ENCODE data around the gene DVL3.

The DVL3 gene

GRCh38 chr3:184186902-184187207, 31.7 kb downstream of the DVL3 start:
- Histone ChIP-seq H3K36me3 (ENCODE audit: control insufficient read depth, insufficient read depth, low read length) (no peaks in the 10 kb centered on the region), H3K4me2 (ENCODE audit: low read length) (peak overlapping the region; percentile 93), H3K9me3 (ENCODE audit: control insufficient read depth, low read length) (no peaks in the 10 kb centered on the region), H3K27me3 (ENCODE audit: control insufficient read depth, insufficient read depth, low read length) (no peaks in the 10 kb centered on the region), H2AFZ (no peak overlapping the region), H3K79me2 (peaks cover 14% of the 10 kb centered on the region), H3K27ac (peak overlapping the region; percentile 62), H3K4me1 (peaks cover 15% of the 10 kb centered on the region), H3K9ac (no peak overlapping the region), H3K4me3 (ENCODE audit: low read depth, low read length) (peak overlapping the region; percentile 92)
- TF ChIP-seq CTCF (IDR thresholded peaks at IDR 0.05): no peak

- Histone ChIP-seq H2AFZ (no peak overlapping the region), H3K9ac (no peak overlapping the region), H3K27me3 (ENCODE audit: control insufficient read depth, insufficient read depth, low read length) (no peaks in the 10 kb centered on the region), H3K4me2 (ENCODE audit: low read length) (peak overlapping the region; percentile 9), H3K4me1 (peaks cover 15% of the 10 kb centered on the region), H3K79me2 (peaks cover 14% of the 10 kb centered on the region), H3K27ac (no peak overlapping the region), H3K36me3 (ENCODE audit: control insufficient read depth, insufficient read depth, low read length) (no peaks in the 10 kb centered on the region), H3K9me3 (ENCODE audit: control insufficient read depth, low read length) (no peaks in the 10 kb centered on the region), H3K4me3 (ENCODE audit: low read depth, low read length) (no peak overlapping the region)
- TF ChIP-seq CTCF (IDR thresholded peaks at IDR 0.05): no peak
These were observed 32.9 kb downstream of the DVL3 start for GRCh38 chr3:184188080-184188479.

GRCh38 chr3:184189421-184189820, 34.2 kb downstream of the DVL3 start:
- Histone ChIP-seq H3K4me1 (peaks cover 15% of the 10 kb centered on the region), H3K27ac (no peak overlapping the region), H3K9me3 (ENCODE audit: control insufficient read depth, low read length) (no peaks in the 10 kb centered on the region), H2AFZ (no peak overlapping the region), H3K27me3 (ENCODE audit: control insufficient read depth, insufficient read depth, low read length) (no peaks in the 10 kb centered on the region), H3K4me3 (ENCODE audit: low read depth, low read length) (no peak overlapping the region), H3K4me2 (ENCODE audit: low read length) (no peak overlapping the region), H3K79me2 (peaks cover 14% of the 10 kb centered on the region), H3K36me3 (ENCODE audit: control insufficient read depth, insufficient read depth, low read length) (no peaks in the 10 kb centered on the region), H3K9ac (no peak overlapping the region)
- TF ChIP-seq CTCF (IDR thresholded peaks at IDR 0.05): no peak

- Histone ChIP-seq H3K27ac (no peak overlapping the region), H3K79me2 (no peaks in the 10 kb centered on the region), H3K9me3 (ENCODE audit: control insufficient read depth, low read length) (no peaks in the 10 kb centered on the region), H3K4me1 (peaks cover under 1% of the 10 kb centered on the region), H2AFZ (no peak overlapping the region), H3K4me2 (ENCODE audit: low read length) (no peak overlapping the region), H3K36me3 (ENCODE audit: control insufficient read depth, insufficient read depth, low read length) (no peaks in the 10 kb centered on the region), H3K27me3 (ENCODE audit: control insufficient read depth, insufficient read depth, low read length) (no peaks in the 10 kb centered on the region), H3K4me3 (ENCODE audit: low read depth, low read length) (no peak overlapping the region), H3K9ac (no peak overlapping the region)
- TF ChIP-seq CTCF (IDR thresholded peaks at IDR 0.05): no peak
These were observed 37.7 kb downstream of the DVL3 start for GRCh38 chr3:184192889-184193288.

- Histone ChIP-seq H3K79me2 (no peaks in the 10 kb centered on the region), H3K27me3 (ENCODE audit: control insufficient read depth, insufficient read depth, low read length) (no peaks in the 10 kb centered on the region), H3K9me3 (ENCODE audit: control insufficient read depth, low read length) (no peaks in the 10 kb centered on the region), H3K27ac (no peak overlapping the region), H2AFZ (no peak overlapping the region), H3K9ac (no peak overlapping the region), H3K4me3 (ENCODE audit: low read depth, low read length) (no peak overlapping the region), H3K4me2 (ENCODE audit: low read length) (no peak overlapping the region), H3K4me1 (no peaks in the 10 kb centered on the region), H3K36me3 (ENCODE audit: control insufficient read depth, insufficient read depth, low read length) (no peaks in the 10 kb centered on the region)
- no peak for TF ChIP-seq CTCF (IDR thresholded peaks at IDR 0.05)
These were observed 38.9 kb downstream of the DVL3 start for GRCh38 chr3:184193991-184194539.
